DMS153 treated with DMSO at 0.1 percent for 48 hours (cell line): ENCODE results near the gene MRPL44.

ENCODE experiments used
- DNase-seq: peaks from one replicate; lab custom pipeline; 2025; ENCODE audit not compliant: unreplicated experiment; lab: John Stamatoyannopoulos, UW

The MRPL44 gene

DNA sequence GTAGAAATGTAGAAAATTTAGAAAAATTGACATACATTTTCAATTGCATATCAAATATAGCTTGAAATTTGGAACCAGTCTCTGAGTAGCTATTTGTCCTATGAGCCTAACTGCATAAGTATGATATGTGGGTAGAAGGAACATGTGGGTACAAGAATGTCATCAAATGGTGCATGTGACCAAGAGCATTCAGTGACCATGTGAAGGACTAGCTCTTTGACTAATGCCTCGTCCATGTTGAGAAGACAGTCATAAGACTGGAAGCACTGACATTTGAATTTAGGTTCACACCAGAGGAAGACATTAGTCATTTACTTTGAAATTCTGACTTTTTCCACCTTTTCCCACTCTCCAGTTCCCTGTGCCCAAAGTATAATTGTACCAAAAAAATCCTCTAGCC is 12.6 kb downstream of the MRPL44 start:
- no peak for DNase-seq

GRCh38 chr2:223970343-223971128 is 13.3 kb downstream of the MRPL44 start:
- DNase-seq: peak; percentile 17

GRCh38 chr2:223971731-223972130 is 14.5 kb downstream of the MRPL44 start:
- no peak for DNase-seq

DNA sequence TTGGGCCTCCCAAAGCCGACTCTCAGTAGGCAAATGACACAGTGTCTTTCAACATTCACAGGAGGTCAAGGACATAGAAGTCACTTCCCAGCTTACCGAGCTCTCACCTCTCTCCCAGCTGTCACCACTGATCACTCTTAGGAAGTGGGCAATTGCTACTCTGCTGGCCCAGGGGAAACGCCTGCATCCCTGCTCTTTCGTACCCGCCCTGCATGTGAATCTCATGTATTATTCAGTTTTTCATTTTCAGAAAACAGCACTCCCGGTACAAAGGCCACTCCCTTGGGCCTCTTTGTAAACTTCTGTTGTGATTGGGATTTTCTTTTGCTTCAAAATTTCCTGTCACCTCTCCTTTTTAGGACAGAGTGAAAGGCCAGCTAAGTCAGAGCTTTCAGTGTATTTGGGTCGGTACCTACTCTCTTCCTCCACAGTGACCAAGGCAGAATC is 15.4 kb downstream of the MRPL44 start:
- DNase-seq: no peak

GRCh38 chr2:223973606-223974005 is 16.3 kb downstream of the MRPL44 start:
- DNase-seq: no peak

DNA sequence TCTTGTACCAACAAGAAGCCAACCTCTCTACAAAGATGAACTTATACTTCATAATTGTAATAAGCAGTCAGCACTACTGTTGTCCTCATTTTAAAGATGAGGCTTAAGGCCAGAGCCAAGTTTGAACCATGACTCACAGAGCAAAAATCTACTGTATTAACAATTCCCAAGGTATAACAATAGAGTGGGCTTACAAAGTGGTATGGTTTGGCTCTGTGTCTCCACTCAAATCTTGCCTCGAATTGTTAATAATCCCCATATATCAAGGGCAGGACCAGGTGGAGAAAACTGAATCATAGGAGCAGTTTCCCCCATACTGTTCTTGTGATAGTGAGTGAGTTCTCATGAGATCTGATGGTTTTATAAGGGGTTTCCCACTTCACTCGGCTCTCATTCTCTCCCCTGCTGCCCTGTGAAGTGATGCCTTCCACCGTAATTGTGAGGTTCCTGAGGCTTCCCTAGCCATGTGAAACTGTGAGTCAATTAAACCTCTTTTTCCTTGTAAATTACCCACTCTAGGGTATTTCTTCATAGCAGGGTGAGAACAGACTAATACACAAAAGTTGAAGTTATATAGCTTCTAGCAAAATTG is 19.5 kb downstream of the MRPL44 start:
- no peak for DNase-seq

- DNase-seq: no peak
Observed at GRCh38 chr2:223978451-223978850, 21.2 kb downstream of the MRPL44 start.

GRCh38 chr2:223979730-223980396 is 22.6 kb downstream of the MRPL44 start:
- no peak for DNase-seq

- DNase-seq: no peak
Observed at GRCh38 chr2:223980397-223980735, 23.1 kb downstream of the MRPL44 start.

- no peak for DNase-seq
Observed at GRCh38 chr2:223980803-223981202, 23.5 kb downstream of the MRPL44 start.

GRCh38 chr2:223981241-223981640 is 24.0 kb downstream of the MRPL44 start:
- DNase-seq: no peak

- no peak for DNase-seq
Observed at GRCh38 chr2:223989206-223989855, 32.1 kb downstream of the MRPL44 start.

DNA sequence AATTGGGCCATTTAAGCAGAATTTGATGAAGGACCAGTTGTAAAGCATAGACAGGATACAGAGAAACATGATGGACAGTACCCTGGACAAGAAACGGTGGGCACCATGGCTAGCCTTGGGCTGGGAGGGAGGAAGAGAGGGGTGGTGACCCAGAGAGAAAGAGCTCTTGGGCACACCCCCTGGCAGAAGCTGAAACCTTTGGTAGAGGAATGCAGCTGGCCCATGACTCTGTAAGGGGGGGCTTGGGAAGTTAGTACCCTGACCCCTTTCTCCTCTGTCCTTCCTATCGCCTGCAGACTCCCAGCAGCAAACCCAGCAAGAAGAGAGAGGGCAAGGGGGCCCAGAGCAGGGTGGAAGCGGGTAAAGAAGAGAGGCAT is 32.6 kb downstream of the MRPL44 start:
- DNase-seq: no peak

DNA sequence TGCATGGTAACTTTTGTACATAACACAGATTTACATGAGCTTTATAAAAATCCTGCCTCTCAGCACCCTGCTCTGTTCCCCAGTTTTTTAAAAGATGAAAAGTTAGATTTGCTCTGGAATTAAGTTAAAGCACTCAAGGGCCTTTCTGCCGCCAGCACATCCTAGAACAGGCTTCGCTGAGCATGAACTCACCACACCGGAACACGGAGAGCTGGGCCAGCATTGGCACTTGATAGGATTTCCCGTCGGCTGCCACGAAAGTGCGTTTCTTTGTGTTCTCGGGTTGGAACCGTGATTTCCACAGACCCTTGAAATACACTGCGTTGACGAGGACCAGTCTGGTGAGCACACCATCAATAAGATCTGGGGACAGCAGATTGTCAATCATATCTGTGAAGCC is 34.3 kb downstream of the MRPL44 start:
- DNase-seq: no peak

DNA sequence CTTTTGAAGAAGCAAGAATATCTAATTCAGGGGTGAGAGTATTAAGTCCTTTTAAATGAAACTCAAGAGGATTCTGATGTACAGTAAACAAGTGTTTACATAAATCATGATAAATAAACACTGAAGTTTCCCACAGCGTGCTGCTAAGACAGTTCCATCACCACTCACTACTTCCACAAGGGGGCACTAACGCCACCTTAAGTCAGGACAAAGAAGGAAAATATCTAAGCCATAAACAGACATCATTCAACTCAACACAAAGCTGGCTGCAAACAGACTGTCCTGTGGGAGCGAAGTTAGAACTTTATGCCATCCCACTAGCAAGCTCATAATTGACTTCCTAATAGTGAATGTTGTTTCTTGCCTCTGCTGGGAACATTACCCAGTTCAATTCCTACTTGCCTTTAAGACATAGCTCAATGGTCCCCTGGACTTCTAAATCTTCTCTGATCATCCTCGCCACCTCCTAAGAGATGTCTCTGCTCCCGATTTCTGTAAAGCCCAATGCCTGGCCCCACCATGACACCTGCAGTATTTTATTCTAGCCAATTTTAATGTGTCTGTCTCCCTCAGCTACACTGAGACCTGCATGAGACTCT is 36.5 kb downstream of the MRPL44 start:
- DNase-seq: peak; percentile 58

DNA sequence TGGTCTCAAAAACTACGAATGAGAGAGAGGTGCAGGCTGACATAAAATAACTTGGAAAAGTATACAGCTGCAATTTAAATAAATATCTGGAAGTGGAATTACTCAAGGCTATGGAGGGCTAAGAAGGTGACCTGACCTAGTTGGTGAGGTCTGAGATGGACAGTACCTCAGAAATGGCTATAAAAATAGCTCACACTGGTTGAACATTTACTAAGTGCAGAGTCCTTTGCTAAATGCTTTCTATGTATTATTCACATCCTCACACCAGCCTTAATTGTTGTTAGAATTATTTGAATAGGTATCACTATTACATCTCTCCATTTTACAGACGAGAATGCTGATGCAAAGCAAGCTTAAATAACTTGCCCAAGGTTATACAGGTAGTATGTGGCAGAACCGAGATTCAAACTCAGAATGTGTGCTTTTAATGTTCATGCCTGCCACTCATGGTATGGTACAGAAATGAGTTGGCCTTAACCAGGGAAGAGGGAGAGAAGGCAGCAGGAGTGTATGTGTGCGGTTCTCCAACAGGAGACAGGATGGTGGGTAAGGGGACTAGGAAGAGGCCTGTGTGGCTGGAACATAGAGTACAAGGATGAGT is 37.4 kb downstream of the MRPL44 start:
- DNase-seq: no peak

GRCh38 chr2:223995569-223995968 is 38.3 kb downstream of the MRPL44 start:
- no peak for DNase-seq

- no peak for DNase-seq
Observed at GRCh38 chr2:223996391-223996790, 39.1 kb downstream of the MRPL44 start.

GRCh38 chr2:223997938-223998337 is 40.7 kb downstream of the MRPL44 start:
- no peak for DNase-seq

- DNase-seq: no peak
Observed at GRCh38 chr2:223998948-223999347, 41.7 kb downstream of the MRPL44 start.

GRCh38 chr2:223999862-224000261 is 42.6 kb downstream of the MRPL44 start:
- DNase-seq: no peak
